T1000 (cell line): ENCODE results near the gene LGR6.

Experiments
- DNase-seq: peaks from one replicate; lab custom pipeline; 2025; ENCODE audit warnings: mixed read lengths; lab: John Stamatoyannopoulos, UW

Gene LGR6

GRCh38 chr1:202220733-202221132, 27.1 kb downstream of the LGR6 start:
- no peak for DNase-seq

GRCh38 chr1:202221911-202222909, 28.6 kb downstream of the LGR6 start:
- DNase-seq = no peak

- no peak for DNase-seq
Measured at GRCh38 chr1:202223121-202223860, 29.7 kb downstream of the LGR6 start.

- no peak for DNase-seq
Measured at GRCh38 chr1:202224453-202224852, 30.9 kb downstream of the LGR6 start.

- no peak for DNase-seq
Measured at GRCh38 chr1:202225131-202225530, 31.5 kb downstream of the LGR6 start.

- peak; percentile 48 for DNase-seq
Measured at GRCh38 chr1:202227053-202227672, 33.6 kb downstream of the LGR6 start.

GRCh38 chr1:202227997-202228401, 34.4 kb downstream of the LGR6 start:
- no peak for DNase-seq

- DNase-seq = no peak
Measured at GRCh38 chr1:202228484-202229122, 35.0 kb downstream of the LGR6 start.

- DNase-seq = no peak
Measured at GRCh38 chr1:202229376-202229775, 35.8 kb downstream of the LGR6 start.

GRCh38 chr1:202230061-202230938, 36.7 kb downstream of the LGR6 start:
- DNase-seq = no peak

- DNase-seq = no peak
Measured at GRCh38 chr1:202230939-202231645, 37.5 kb downstream of the LGR6 start.

GRCh38 chr1:202233171-202233570, 39.6 kb downstream of the LGR6 start:
- no peak for DNase-seq

- DNase-seq = no peak
Measured at GRCh38 chr1:202233804-202234203, 40.2 kb downstream of the LGR6 start.

- DNase-seq = no peak
Measured at GRCh38 chr1:202234331-202235002, 40.9 kb downstream of the LGR6 start.

- no peak for DNase-seq
Measured at GRCh38 chr1:202235003-202235660, 41.5 kb downstream of the LGR6 start.

- peak; percentile 85 for DNase-seq
Measured at GRCh38 chr1:202235856-202236837, 42.5 kb downstream of the LGR6 start.

GRCh38 chr1:202237052-202237451, 43.5 kb downstream of the LGR6 start:
- no peak for DNase-seq

GRCh38 chr1:202238914-202239313, 45.3 kb downstream of the LGR6 start:
- no peak for DNase-seq
